Measurements from ENCODE around the gene SETBP1. TPM values are rescaled to one million over a fixed set of nuclear protein-coding genes. Genes with fewer than 3 reads are reported as not detected.

Gene SETBP1
- total RNA-seq, 1 experiment from 2014 or later, result 0.23 TPM

DNA sequence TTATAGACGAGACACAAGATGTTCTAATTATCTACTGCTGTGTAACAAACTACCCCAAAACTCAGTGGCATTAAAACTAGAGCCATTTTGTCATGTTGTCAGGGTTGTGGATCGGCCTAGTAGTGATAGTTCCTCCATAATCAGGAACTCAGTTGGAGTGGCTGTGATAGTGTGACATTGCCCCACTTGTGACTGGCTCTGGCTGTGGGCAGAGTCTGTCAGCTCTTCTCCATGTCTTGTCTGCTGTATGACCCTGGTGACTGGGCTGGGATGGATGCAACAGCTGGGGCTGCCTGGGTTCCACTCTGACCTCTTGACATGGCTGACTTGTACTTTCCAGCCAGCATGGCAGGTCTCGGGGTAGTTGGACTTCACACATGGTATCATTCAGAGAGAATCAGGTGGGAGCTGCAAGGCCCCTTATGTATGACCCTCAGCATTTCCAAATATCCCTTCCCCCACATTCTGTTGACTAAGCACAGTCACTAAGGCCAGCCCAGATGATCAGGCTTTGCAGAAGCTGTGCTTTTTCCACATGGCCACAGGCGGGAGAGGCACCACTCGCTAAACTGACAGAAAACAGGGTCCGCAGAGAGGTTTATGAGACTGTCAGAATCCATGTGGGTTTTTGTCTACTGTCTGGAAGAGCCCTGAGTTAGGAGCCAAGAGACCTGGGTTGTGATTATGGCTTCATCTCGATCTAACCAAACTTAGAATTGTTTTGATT, 50.3 kb downstream of the SETBP1 start:
- intact Hi-C loops (cut with micrococcal nuclease; ENCODE audit: unreplicated experiment) (no loop called here), in situ Hi-C loops (cut with HindIII; ENCODE audit: low pct_unique_long_range_greater_than_20kb, low sequenced_read_pairs) (no loop called here)
- no peak for DNase-seq (ENCODE audit: low read depth, low spot score)
- POLR2A ChIA-PET, result no interaction called here
- H3K27ac ChIP-seq (ENCODE audit: low read length), result no peak overlapping the region
- ATAC-seq, result no peak
- no peak for TF ChIP-seq POLR2AphosphoS5 (IDR thresholded peaks at IDR 0.05; ENCODE audit: low read depth, low read length)
- TF ChIP-seq TCF7L2 (IDR thresholded peaks at IDR 0.05; ENCODE audit: low read depth, low read length), result no peak
- TF ChIP-seq, protein P1, sequence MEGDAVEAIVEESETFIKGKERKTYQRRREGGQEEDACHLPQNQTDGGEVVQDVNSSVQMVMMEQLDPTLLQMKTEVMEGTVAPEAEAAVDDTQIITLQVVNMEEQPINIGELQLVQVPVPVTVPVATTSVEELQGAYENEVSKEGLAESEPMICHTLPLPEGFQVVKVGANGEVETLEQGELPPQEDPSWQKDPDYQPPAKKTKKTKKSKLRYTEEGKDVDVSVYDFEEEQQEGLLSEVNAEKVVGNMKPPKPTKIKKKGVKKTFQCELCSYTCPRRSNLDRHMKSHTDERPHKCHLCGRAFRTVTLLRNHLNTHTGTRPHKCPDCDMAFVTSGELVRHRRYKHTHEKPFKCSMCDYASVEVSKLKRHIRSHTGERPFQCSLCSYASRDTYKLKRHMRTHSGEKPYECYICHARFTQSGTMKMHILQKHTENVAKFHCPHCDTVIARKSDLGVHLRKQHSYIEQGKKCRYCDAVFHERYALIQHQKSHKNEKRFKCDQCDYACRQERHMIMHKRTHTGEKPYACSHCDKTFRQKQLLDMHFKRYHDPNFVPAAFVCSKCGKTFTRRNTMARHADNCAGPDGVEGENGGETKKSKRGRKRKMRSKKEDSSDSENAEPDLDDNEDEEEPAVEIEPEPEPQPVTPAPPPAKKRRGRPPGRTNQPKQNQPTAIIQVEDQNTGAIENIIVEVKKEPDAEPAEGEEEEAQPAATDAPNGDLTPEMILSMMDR (IDR thresholded peaks at IDR 0.05), result no peak
- TF ChIP-seq SIN3A (IDR thresholded peaks at IDR 0.05; ENCODE audit: borderline replicate concordance, insufficient read depth, low read depth, low read length), result no peak
- TF ChIP-seq, protein P2, sequence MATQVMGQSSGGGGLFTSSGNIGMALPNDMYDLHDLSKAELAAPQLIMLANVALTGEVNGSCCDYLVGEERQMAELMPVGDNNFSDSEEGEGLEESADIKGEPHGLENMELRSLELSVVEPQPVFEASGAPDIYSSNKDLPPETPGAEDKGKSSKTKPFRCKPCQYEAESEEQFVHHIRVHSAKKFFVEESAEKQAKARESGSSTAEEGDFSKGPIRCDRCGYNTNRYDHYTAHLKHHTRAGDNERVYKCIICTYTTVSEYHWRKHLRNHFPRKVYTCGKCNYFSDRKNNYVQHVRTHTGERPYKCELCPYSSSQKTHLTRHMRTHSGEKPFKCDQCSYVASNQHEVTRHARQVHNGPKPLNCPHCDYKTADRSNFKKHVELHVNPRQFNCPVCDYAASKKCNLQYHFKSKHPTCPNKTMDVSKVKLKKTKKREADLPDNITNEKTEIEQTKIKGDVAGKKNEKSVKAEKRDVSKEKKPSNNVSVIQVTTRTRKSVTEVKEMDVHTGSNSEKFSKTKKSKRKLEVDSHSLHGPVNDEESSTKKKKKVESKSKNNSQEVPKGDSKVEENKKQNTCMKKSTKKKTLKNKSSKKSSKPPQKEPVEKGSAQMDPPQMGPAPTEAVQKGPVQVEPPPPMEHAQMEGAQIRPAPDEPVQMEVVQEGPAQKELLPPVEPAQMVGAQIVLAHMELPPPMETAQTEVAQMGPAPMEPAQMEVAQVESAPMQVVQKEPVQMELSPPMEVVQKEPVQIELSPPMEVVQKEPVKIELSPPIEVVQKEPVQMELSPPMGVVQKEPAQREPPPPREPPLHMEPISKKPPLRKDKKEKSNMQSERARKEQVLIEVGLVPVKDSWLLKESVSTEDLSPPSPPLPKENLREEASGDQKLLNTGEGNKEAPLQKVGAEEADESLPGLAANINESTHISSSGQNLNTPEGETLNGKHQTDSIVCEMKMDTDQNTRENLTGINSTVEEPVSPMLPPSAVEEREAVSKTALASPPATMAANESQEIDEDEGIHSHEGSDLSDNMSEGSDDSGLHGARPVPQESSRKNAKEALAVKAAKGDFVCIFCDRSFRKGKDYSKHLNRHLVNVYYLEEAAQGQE (IDR thresholded peaks at IDR 0.05; ENCODE audit: insufficient read depth in 1 of 2, low read depth in 2 of 2, low read length in 1 of 2), result no peak
- no peaks in the 10 kb centered on the region for H3K27me3 ChIP-seq (ENCODE audit: control insufficient read depth, insufficient read depth, low read length)
- H3K36me3 ChIP-seq (ENCODE audit: control insufficient read depth, insufficient read depth, low read length), result no peaks in the 10 kb centered on the region
- BruUV-seq (replicated peaks), result no TSS peak
- no peak overlapping the region for H3K4me3 ChIP-seq (ENCODE audit: low read depth in 2 of 2, low read length in 2 of 2)
- H3K4me1 ChIP-seq (ENCODE audit: control insufficient read depth, insufficient read depth, low read length), result no peaks in the 10 kb centered on the region
- H3K9me3 ChIP-seq (ENCODE audit: control insufficient read depth, insufficient read depth, low read depth, low read length), result no peaks in the 10 kb centered on the region
- CTCF ChIA-PET, result no interaction called here

DNA sequence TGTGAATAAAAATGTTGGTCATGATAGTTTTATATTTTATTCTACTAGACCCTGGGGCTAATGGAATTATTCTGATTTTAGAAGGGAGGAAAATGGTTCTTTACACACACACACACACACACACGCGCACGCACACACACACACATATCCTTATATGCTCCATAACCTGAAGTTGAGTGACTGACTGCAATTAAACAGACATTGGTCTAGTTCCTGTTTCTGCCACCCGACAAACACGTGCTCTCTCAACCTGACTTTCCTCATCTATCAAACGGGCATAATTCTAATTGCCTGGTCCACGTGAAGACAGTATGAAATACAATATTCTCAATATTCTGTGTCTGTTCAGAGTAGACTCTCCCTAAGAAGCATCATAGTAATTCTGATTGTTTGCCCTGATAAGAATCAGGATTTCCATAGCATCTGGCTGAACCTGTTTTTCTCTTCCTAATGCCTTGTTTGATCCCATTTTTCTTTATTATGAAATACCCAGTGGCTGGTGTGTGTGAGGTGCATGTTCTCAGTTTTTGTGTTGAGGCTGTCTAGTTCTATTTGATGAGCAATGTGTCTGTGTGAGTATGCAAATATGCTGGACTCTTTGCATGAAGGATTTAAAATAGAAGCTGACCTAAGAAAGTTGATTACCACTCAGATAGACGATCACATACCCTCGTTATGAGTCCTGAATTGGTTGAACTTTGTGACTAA, 51.0 kb downstream of the SETBP1 start:
- in situ Hi-C loops (cut with HindIII; ENCODE audit: low pct_unique_long_range_greater_than_20kb, low sequenced_read_pairs), result no loop called here
- DNase-seq (ENCODE audit: low read depth, low spot score) (no peak), ATAC-seq (no peak)
- H3K9me3 ChIP-seq (ENCODE audit: control insufficient read depth, insufficient read depth, low read depth, low read length), result no peaks in the 10 kb centered on the region
- POLR2A ChIA-PET, result no interaction called here
- intact Hi-C loops (cut with micrococcal nuclease; ENCODE audit: unreplicated experiment), result no loop called here
- H3K4me3 ChIP-seq (ENCODE audit: low read depth in 2 of 2, low read length in 2 of 2), result no peak overlapping the region
- no peaks in the 10 kb centered on the region for H3K27me3 ChIP-seq (ENCODE audit: control insufficient read depth, insufficient read depth, low read length)
- no peaks in the 10 kb centered on the region for H3K36me3 ChIP-seq (ENCODE audit: control insufficient read depth, insufficient read depth, low read length)
- no peak for TF ChIP-seq TCF7L2 (IDR thresholded peaks at IDR 0.05; ENCODE audit: low read depth, low read length)
- TF ChIP-seq, protein P2 (IDR thresholded peaks at IDR 0.05; ENCODE audit: insufficient read depth in 1 of 2, low read depth in 2 of 2, low read length in 1 of 2), result no peak
- TF ChIP-seq, protein P1 (IDR thresholded peaks at IDR 0.05), result no peak
- no peak overlapping the region for H3K27ac ChIP-seq (ENCODE audit: low read length)
- CTCF ChIA-PET, result no interaction called here
- no peaks in the 10 kb centered on the region for H3K4me1 ChIP-seq (ENCODE audit: control insufficient read depth, insufficient read depth, low read length)
- BruUV-seq (replicated peaks), result no TSS peak
